OCI-LY1 (cell line): ENCODE measurements around the gene KBTBD2.
A peak's percentile ranks its signal among the peaks of the same experiment; 100 is the strongest.

Experiments used
- H2AFZ ChIP-seq: fragments of 200-600 bp; sonication (generic), shearing (Covaris generic); 2 replicates; pipeline ENCODE4 v1.6.0; 2014; ENCODE audit warnings: antibody characterized with exemption, mild to moderate bottlenecking, low read length
- H3F3A ChIP-seq: fragments of 200-600 bp; sonication (generic), shearing (Covaris generic); 2 replicates; pipeline ENCODE4 v1.6.0; 2014; ENCODE audit warnings: mild to moderate bottlenecking, antibody characterized with exemption, low read length, moderate library complexity; ENCODE audit not compliant: insufficient read depth
- H3K27ac ChIP-seq: fragments of 200-600 bp; sonication (generic); 2 replicates; pipeline ENCODE4 v1.5.1; 2014; ENCODE audit warnings: low read length, mixed run types, mild to moderate bottlenecking, low read depth; ENCODE audit not compliant: poor library complexity, severe bottlenecking
- H3K27me3 ChIP-seq: fragments of 200-600 bp; sonication (generic); 2 replicates; pipeline ENCODE4 v1.6.0; 2014; ENCODE audit warnings: antibody characterized with exemption, mild to moderate bottlenecking, low read length, moderate library complexity; ENCODE audit not compliant: insufficient read depth
- H3K36me3 ChIP-seq: fragments of 200-600 bp; sonication (generic); 2 replicates; pipeline ENCODE4 v1.6.1; 2014; ENCODE audit warnings: mild to moderate bottlenecking, antibody characterized with exemption, low read length, moderate library complexity, mixed read lengths; ENCODE audit not compliant: insufficient read depth
- H3K4me1 ChIP-seq: fragments of 200-600 bp; sonication (generic); 2 replicates; pipeline ENCODE4 v1.5.1; 2014; ENCODE audit warnings: mild to moderate bottlenecking, low read length, moderate library complexity; ENCODE audit not compliant: insufficient read depth, severe bottlenecking
- H3K4me2 ChIP-seq: fragments of 200-600 bp; sonication (generic), shearing (Covaris generic); 2 replicates; pipeline ENCODE4 v1.6.1; 2014; ENCODE audit warnings: low read length
- H3K4me3 ChIP-seq: fragments of 200-600 bp; sonication (generic); 2 replicates; pipeline ENCODE4 v1.5.1; 2014; ENCODE audit warnings: low read length, low read depth, mild to moderate bottlenecking, mixed read lengths; ENCODE audit not compliant: poor library complexity, severe bottlenecking
- H3K79me2 ChIP-seq: fragments of 200-600 bp; shearing (Covaris generic); 2 replicates; pipeline ENCODE4 v1.6.1; 2016; ENCODE audit warnings: mixed run types, low read length, mixed read lengths; ENCODE audit not compliant: insufficient read depth
- H3K9ac ChIP-seq: fragments of 200-600 bp; sonication (generic), shearing (Covaris generic); 2 replicates; pipeline ENCODE4 v1.6.1; 2014; ENCODE audit warnings: mild to moderate bottlenecking, low read length, mixed read lengths
- H3K9me2 ChIP-seq: fragments of 200-600 bp; sonication (generic), shearing (Covaris generic); 2 replicates; pipeline ENCODE4 v1.6.1; 2014; ENCODE audit warnings: low read depth, mild to moderate bottlenecking, low read length, mixed read lengths
- H3K9me3 ChIP-seq: fragments of 200-600 bp; shearing (Covaris generic); 2 replicates; pipeline ENCODE4 v1.6.1; 2014; ENCODE audit warnings: low read length, mixed read lengths
- H4K20me1 ChIP-seq: fragments of 200-600 bp; sonication (generic), shearing (Covaris generic); 2 replicates; pipeline ENCODE4 v1.6.0; 2016; ENCODE audit warnings: mild to moderate bottlenecking, low read length; ENCODE audit not compliant: insufficient read depth
- CTCF ChIP-seq: fragments of 200-600 bp; sonication (generic), shearing (Covaris generic); IDR thresholded peaks from 2 replicates; pipeline ENCODE4 v1.5.1; 2017; ENCODE audit warnings: mild to moderate bottlenecking, antibody characterized with exemption, low read length, moderate library complexity, mixed read lengths
- EZH2 ChIP-seq: fragments of 200-600 bp; sonication (generic), shearing (Covaris generic); IDR thresholded peaks from 2 replicates; pipeline ENCODE4 v1.8.0; 2017; ENCODE audit warnings: borderline replicate concordance, mixed run types, mild to moderate bottlenecking, antibody characterized with exemption, low read length, moderate library complexity, mixed read lengths

The KBTBD2 gene

DNA sequence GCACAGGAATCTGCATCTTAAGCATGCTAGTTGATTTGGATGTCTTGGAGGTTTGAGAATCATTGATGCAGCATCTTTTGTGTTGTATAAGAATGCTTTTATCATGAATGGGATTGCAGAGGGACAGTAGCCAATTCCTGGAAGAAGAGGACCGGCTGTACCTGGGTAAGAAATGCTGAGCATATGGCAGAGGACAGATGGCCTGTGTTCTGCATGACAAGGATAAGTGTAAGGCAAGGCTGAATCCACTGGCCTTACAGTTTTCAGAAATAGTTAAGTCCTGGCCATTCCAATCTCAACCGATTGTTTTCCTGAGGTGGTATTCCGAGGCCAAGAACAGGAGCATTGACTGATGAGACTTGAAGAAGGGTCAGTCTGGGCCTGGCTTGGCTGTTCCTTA, 24.4 kb upstream of the KBTBD2 start:
- H3F3A ChIP-seq = no peaks in the 10 kb centered on the region
- no peak overlapping the region for H3K4me2 ChIP-seq
- H3K27ac ChIP-seq = no peak overlapping the region
- H3K4me1 ChIP-seq = no peaks in the 10 kb centered on the region
- no peak overlapping the region for H3K4me3 ChIP-seq
- no peaks in the 10 kb centered on the region for H3K9me3 ChIP-seq
- no peak overlapping the region for H2AFZ ChIP-seq
- no peaks in the 10 kb centered on the region for H3K9me2 ChIP-seq
- H4K20me1 ChIP-seq = no peaks in the 10 kb centered on the region
- H3K79me2 ChIP-seq = no peaks in the 10 kb centered on the region
- TF ChIP-seq CTCF (no peak), EZH2 (no peak)
- H3K27me3 ChIP-seq = no peaks in the 10 kb centered on the region
- H3K9ac ChIP-seq = no peak overlapping the region
- H3K36me3 ChIP-seq = no peaks in the 10 kb centered on the region

- no peak overlapping the region for H3K27ac ChIP-seq
- H3K4me3 ChIP-seq = no peak overlapping the region
- 0 out of 2 replicates have a peak, but pooled peaks cover 2% of the 10 kb centered on the region for H3K27me3 ChIP-seq
- no peak overlapping the region for H3K9ac ChIP-seq
- no peaks in the 10 kb centered on the region for H4K20me1 ChIP-seq
- no peak overlapping the region for H3K4me2 ChIP-seq
- no peak overlapping the region for H2AFZ ChIP-seq
- H3K9me2 ChIP-seq = no peaks in the 10 kb centered on the region
- H3F3A ChIP-seq = no peaks in the 10 kb centered on the region
- no peak for TF ChIP-seq CTCF
- no peak for TF ChIP-seq EZH2
- no peaks in the 10 kb centered on the region for H3K79me2 ChIP-seq
- no peaks in the 10 kb centered on the region for H3K36me3 ChIP-seq
- no peaks in the 10 kb centered on the region for H3K4me1 ChIP-seq
- H3K9me3 ChIP-seq = no peaks in the 10 kb centered on the region
Measured at GRCh38 chr7:32915041-32915536, 23.5 kb upstream of the KBTBD2 start.

DNA sequence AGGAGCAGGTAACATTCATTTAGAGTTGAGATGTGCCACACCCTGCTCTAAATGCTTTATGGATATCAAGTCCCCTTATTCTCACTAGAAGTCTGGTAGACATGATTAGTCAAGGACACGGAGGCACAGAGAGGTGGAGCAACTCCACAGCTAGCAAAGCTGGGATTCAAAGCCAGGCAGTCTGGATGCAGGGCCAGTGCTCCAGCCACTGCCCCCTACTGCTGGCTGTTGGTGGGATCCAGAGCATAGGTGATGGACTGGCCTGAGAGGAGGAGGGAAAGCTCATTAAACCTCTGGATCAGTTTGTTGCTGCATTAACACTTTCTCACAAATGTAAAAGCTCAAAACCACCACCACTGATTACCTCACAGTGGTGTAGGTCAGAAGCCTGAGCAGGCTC, 22.6 kb upstream of the KBTBD2 start:
- H3K9ac ChIP-seq = no peak overlapping the region
- H3K36me3 ChIP-seq = no peaks in the 10 kb centered on the region
- no peak overlapping the region for H3K4me3 ChIP-seq
- no peak overlapping the region for H3K27ac ChIP-seq
- H3K4me1 ChIP-seq = no peaks in the 10 kb centered on the region
- TF ChIP-seq EZH2 (no peak), CTCF (peak; percentile 20; the same call in 1 of the 2 replicates)
- no peaks in the 10 kb centered on the region for H4K20me1 ChIP-seq
- H3K27me3 ChIP-seq = 0 out of 2 replicates have a peak, but pooled peaks cover 4% of the 10 kb centered on the region
- H2AFZ ChIP-seq = no peak overlapping the region
- H3K9me2 ChIP-seq = no peaks in the 10 kb centered on the region
- no peaks in the 10 kb centered on the region for H3K79me2 ChIP-seq
- no peak overlapping the region for H3K4me2 ChIP-seq
- no peaks in the 10 kb centered on the region for H3K9me3 ChIP-seq
- no peaks in the 10 kb centered on the region for H3F3A ChIP-seq
